Colonic mucosa (tissue), 4 donors: ENCODE measurements around the gene DDX20. TPM values are rescaled to one million over a fixed set of nuclear protein-coding genes. Genes with fewer than 3 reads are reported as not detected.

ENCODE experiments used
- DNase-seq: peaks from one replicate; pipeline ENCODE4 v3.0.0-alpha.2; 2020
- H3K27ac ChIP-seq: fragments of 200-600 bp; one replicate; pipeline ENCODE4 v1.8.0; 2021
- H3K27me3 ChIP-seq: fragments of 200-600 bp; one replicate; pipeline ENCODE4 v1.8.0; 2021
- H3K36me3 ChIP-seq: fragments of 200-600 bp; one replicate; pipeline ENCODE4 v1.8.0; 2021
- H3K4me1 ChIP-seq: fragments of 200-600 bp; one replicate; pipeline ENCODE4 v1.8.0; 2021; ENCODE audit warnings: mild to moderate bottlenecking
- H3K4me3 ChIP-seq: fragments of 200-600 bp; one replicate; pipeline ENCODE4 v1.8.0; 2021
- H3K9ac ChIP-seq, 2 donors: one replicate each; pipeline ENCODE4 v1.7.0; 2013; ENCODE audit warnings: control low read depth in 2 of 2, low read depth in 2 of 2, low read length in 2 of 2
- H3K9me3 ChIP-seq: fragments of 200-600 bp; one replicate; pipeline ENCODE4 v1.8.0; 2021
- CTCF ChIP-seq: fragments of 200-600 bp; IDR thresholded peaks from one replicate; pipeline ENCODE4 v1.8.0; 2022; ENCODE audit warnings: antibody characterized with exemption, mild to moderate bottlenecking
- intact Hi-C: fragments of 100-400 bp; cut with DNase I; formaldehyde crosslinking; loops from one replicate; pipeline ENCODE4 v1.14.1; 2022
- total RNA-seq, 2 donors: library from RNA; stranded (reverse); fragmentation: NEBNext Ultra II Directional in 1 of 2; extraction: Animal tissue kit (Norgen Biotek cat#: 25700) in 1 of 2; gene quantifications; one replicate each; pipeline ENCODE4 v1.2.1, GENCODE V29; 2021
- donor health status: healthy.
- donor health status: DM: no; HTN: no; CAD: no.
- donor health status: DM: no; HTN: no; CAD: no.

Gene DDX20
- total RNA-seq, 2 donors from 2014 or later = 9.6 to 11.5 TPM

GRCh38 chr1:111762332-111762731 is 6.6 kb downstream of the DDX20 start:
- Histone ChIP-seq H3K4me3 (no peak overlapping the region), H3K9ac (no peak overlapping the region), H3K4me1 (no peaks in the 10 kb centered on the region), H3K27me3 (no peaks in the 10 kb centered on the region), H3K9me3 (no peaks in the 10 kb centered on the region), H3K27ac (no peak overlapping the region), H3K36me3 (peaks cover 12% of the 10 kb centered on the region)
- no peak for TF ChIP-seq CTCF
- no peak for DNase-seq
- intact Hi-C loops = no loop called here

- TF ChIP-seq CTCF = no peak
- Histone ChIP-seq H3K9me3 (no peaks in the 10 kb centered on the region), H3K27ac (no peak overlapping the region), H3K27me3 (no peaks in the 10 kb centered on the region), H3K4me1 (no peaks in the 10 kb centered on the region), H3K4me3 (no peak overlapping the region), H3K36me3 (peaks cover 13% of the 10 kb centered on the region), H3K9ac (no peak overlapping the region)
- no peak for DNase-seq
- intact Hi-C loops = no loop called here
These were observed 12.3 kb downstream of the DDX20 start for GRCh38 chr1:111768023-111768422.

GRCh38 chr1:111768625-111769024 is 12.9 kb downstream of the DDX20 start:
- no peaks in the 10 kb centered on the region for H3K9me3 ChIP-seq
- no peaks in the 10 kb centered on the region for H3K27me3 ChIP-seq
- H3K9ac ChIP-seq = no peak overlapping the region
- DNase-seq = no peak
- no peak for TF ChIP-seq CTCF
- peaks cover 7% of the 10 kb centered on the region for H3K36me3 ChIP-seq
- no peaks in the 10 kb centered on the region for H3K4me1 ChIP-seq
- no peak overlapping the region for H3K4me3 ChIP-seq
- intact Hi-C loops = no loop called here
- H3K27ac ChIP-seq = no peak overlapping the region

GRCh38 chr1:111769517-111770146 is 13.9 kb downstream of the DDX20 start:
- no peak for DNase-seq
- intact Hi-C loops = no loop called here
- Histone ChIP-seq H3K9ac (no peak overlapping the region), H3K4me3 (no peak overlapping the region), H3K9me3 (no peaks in the 10 kb centered on the region), H3K27me3 (no peaks in the 10 kb centered on the region), H3K4me1 (no peaks in the 10 kb centered on the region), H3K36me3 (peaks cover 4% of the 10 kb centered on the region), H3K27ac (no peak overlapping the region)
- TF ChIP-seq CTCF = peak; percentile 51

GRCh38 chr1:111770916-111771315 is 15.2 kb downstream of the DDX20 start:
- Histone ChIP-seq H3K4me3 (no peak overlapping the region), H3K9me3 (no peaks in the 10 kb centered on the region), H3K27me3 (no peaks in the 10 kb centered on the region), H3K4me1 (no peaks in the 10 kb centered on the region), H3K27ac (no peak overlapping the region), H3K36me3 (peaks cover 4% of the 10 kb centered on the region), H3K9ac (no peak overlapping the region)
- no peak for DNase-seq
- intact Hi-C loops = no loop called here
- TF ChIP-seq CTCF = no peak
